ACC112 (cell line): ENCODE data around the gene IL12RB1.
"Not testable (repeated sequence)": the region's sequence is repeated elsewhere in the genome, so short reads cannot be mapped to it uniquely, and the experiment has no call there.

Experiments
- H2AFZ ChIP-seq: fragments of 200-600 bp; sonication (generic); one replicate; pipeline ENCODE4 v1.6.0; 2017; ENCODE audit warnings: antibody characterized with exemption, low read length; ENCODE audit not compliant: unreplicated experiment
- H3K27ac ChIP-seq: fragments of 200-600 bp; sonication (generic); 2 replicates; pipeline ENCODE4 v1.5.1; 2014; ENCODE audit warnings: low read depth, mild to moderate bottlenecking, antibody characterized with exemption, low read length, moderate library complexity
- H3K27me3 ChIP-seq: fragments of 200-600 bp; sonication (generic); 2 replicates; pipeline ENCODE4 v1.6.1; 2014; ENCODE audit warnings: mild to moderate bottlenecking, antibody characterized with exemption, low read length, moderate library complexity, mixed read lengths; ENCODE audit not compliant: insufficient read depth
- H3K36me3 ChIP-seq: fragments of 200-600 bp; sonication (generic); 2 replicates; pipeline ENCODE4 v1.6.1; 2016; ENCODE audit warnings: mild to moderate bottlenecking, antibody characterized with exemption, low read length, moderate library complexity, mixed read lengths; ENCODE audit not compliant: insufficient read depth
- H3K4me1 ChIP-seq: fragments of 200-600 bp; sonication (generic); one replicate; pipeline ENCODE4 v1.6.1; 2016; ENCODE audit warnings: low read length, mixed read lengths; ENCODE audit not compliant: insufficient read depth, unreplicated experiment, control insufficient read depth
- H3K4me3 ChIP-seq: fragments of 200-600 bp; sonication (generic); 2 replicates; pipeline ENCODE4 v1.5.1; 2014; ENCODE audit warnings: mild to moderate bottlenecking, low read depth, low read length
- H3K79me2 ChIP-seq: fragments of 200-600 bp; sonication (generic); one replicate; pipeline ENCODE4 v1.6.0; 2016; ENCODE audit warnings: low read length; ENCODE audit not compliant: control insufficient read depth, unreplicated experiment, insufficient read depth

Gene IL12RB1

GRCh38 chr19:18089096-18089541 lies 2.4 kb upstream of the IL12RB1 start:
- not testable (repeated sequence) for H3K4me1 ChIP-seq, H3K27ac ChIP-seq, H2AFZ ChIP-seq

DNA sequence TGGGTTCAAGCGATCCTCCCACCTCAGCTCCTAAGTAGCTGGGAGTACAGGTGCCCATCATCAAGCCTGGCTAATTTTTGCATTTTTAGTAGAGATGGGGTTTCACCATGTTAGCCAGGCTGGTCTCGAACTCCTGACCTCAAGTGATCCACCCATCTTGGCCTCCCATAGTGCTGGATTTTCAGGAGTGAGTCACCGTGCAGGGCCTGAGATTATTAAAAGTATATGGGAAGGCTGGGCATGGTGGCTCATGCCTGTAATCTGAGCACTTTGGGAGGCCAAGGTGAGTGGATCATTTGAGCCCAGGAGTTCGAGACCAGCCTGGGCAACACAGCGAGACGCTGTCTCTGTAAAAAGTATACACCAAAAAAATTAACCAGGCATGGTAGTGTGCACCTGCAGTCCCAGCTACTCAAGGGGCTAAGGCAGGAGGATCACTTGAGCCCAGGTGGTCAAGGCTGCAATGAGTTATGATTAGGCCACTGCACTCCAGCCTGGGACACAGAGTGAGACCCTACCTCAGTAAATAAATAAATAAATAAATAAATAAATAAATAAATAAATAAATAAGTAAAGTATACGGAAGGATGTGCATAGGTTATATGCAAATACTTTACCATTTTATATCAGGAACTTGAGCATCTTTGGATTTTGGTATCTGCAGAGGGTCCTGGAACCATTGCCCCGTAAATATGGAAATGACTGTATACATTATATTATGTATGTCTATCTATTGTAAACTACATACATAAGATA lies 854 bp downstream of the IL12RB1 start:
- no peak overlapping the region for H3K27ac ChIP-seq
- H3K27me3 ChIP-seq = 0 out of 2 replicates have a peak, but pooled peaks cover 3% of the 10 kb centered on the region
- H3K4me3 ChIP-seq = no peak overlapping the region
- no peaks in the 10 kb centered on the region for H3K79me2 ChIP-seq
- H3K36me3 ChIP-seq = no peaks in the 10 kb centered on the region
- no peaks in the 10 kb centered on the region for H3K4me1 ChIP-seq
- no peak overlapping the region for H2AFZ ChIP-seq

More at GRCh38 chr19:18089096-18089541, 2.4 kb upstream of the IL12RB1 start:
- H3K27me3 ChIP-seq, H3K4me3 ChIP-seq, H3K36me3 ChIP-seq, H3K79me2 ChIP-seq: not testable (repeated sequence)

- no peaks in the 10 kb centered on the region for H3K79me2 ChIP-seq
- H3K27ac ChIP-seq = no peak overlapping the region
- 0 out of 2 replicates have a peak, but pooled peaks cover 3% of the 10 kb centered on the region for H3K27me3 ChIP-seq
- H3K36me3 ChIP-seq = no peaks in the 10 kb centered on the region
- H3K4me3 ChIP-seq = no peak overlapping the region
- no peaks in the 10 kb centered on the region for H3K4me1 ChIP-seq
- H2AFZ ChIP-seq = no peak overlapping the region
Measured at GRCh38 chr19:18083929-18084684, 2.6 kb downstream of the IL12RB1 start.

GRCh38 chr19:18074192-18074591 lies 12.5 kb downstream of the IL12RB1 start:
- H3K27ac ChIP-seq = no peak overlapping the region
- H3K4me1 ChIP-seq = no peaks in the 10 kb centered on the region
- H3K4me3 ChIP-seq = no peak overlapping the region
- H2AFZ ChIP-seq = no peak overlapping the region
- no peaks in the 10 kb centered on the region for H3K27me3 ChIP-seq
- no peaks in the 10 kb centered on the region for H3K36me3 ChIP-seq
- no peaks in the 10 kb centered on the region for H3K79me2 ChIP-seq

DNA sequence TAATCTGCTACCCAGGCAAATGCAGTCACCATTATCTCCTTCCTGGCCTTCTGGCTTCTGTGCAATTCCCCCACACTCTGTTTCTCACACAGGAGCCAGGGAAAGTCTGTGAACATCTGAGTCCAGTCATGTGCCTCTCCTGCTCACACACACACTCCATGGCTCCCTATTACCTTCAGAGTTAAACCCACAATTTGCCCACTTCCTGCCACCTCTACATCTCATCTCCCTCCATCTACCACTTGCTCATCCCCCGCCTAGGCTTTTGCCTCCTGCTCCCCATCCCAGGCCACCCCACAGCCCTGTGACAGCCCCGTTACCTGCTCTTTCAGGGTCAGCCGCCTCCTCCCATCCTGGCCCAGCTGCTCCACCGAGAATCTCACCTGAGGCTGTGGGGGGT lies 13.5 kb downstream of the IL12RB1 start:
- no peak overlapping the region for H2AFZ ChIP-seq

GRCh38 chr19:18072335-18072734 lies 14.4 kb downstream of the IL12RB1 start:
- Histone ChIP-seq H3K79me2 (no peaks in the 10 kb centered on the region), H3K4me3 (no peak overlapping the region), H3K4me1 (no peaks in the 10 kb centered on the region), H3K27ac (no peak overlapping the region), H2AFZ (no peak overlapping the region), H3K36me3 (no peaks in the 10 kb centered on the region), H3K27me3 (no peaks in the 10 kb centered on the region)

More for the DNA sequence above, 13.5 kb downstream of the IL12RB1 start:
- Histone ChIP-seq H3K79me2 (no peaks in the 10 kb centered on the region), H3K4me3 (no peak overlapping the region), H3K36me3 (no peaks in the 10 kb centered on the region), H3K27me3 (no peaks in the 10 kb centered on the region), H3K27ac (no peak overlapping the region), H3K4me1 (no peaks in the 10 kb centered on the region)

- Histone ChIP-seq H3K4me1 (no peaks in the 10 kb centered on the region), H3K27me3 (no peaks in the 10 kb centered on the region), H3K79me2 (no peaks in the 10 kb centered on the region), H3K27ac (no peak overlapping the region), H3K36me3 (no peaks in the 10 kb centered on the region), H3K4me3 (no peak overlapping the region), H2AFZ (no peak overlapping the region)
Measured at GRCh38 chr19:18070181-18070580, 16.6 kb downstream of the IL12RB1 start.

GRCh38 chr19:18069383-18069782 lies 17.4 kb downstream of the IL12RB1 start:
- no peak overlapping the region for H3K4me3 ChIP-seq
- H3K36me3 ChIP-seq = no peaks in the 10 kb centered on the region
- H2AFZ ChIP-seq = no peak overlapping the region
- H3K27me3 ChIP-seq = no peaks in the 10 kb centered on the region
- H3K79me2 ChIP-seq = no peaks in the 10 kb centered on the region
- no peaks in the 10 kb centered on the region for H3K4me1 ChIP-seq
- no peak overlapping the region for H3K27ac ChIP-seq

- Histone ChIP-seq H3K36me3 (no peaks in the 10 kb centered on the region), H3K4me1 (no peaks in the 10 kb centered on the region), H2AFZ (no peak overlapping the region)
Measured at GRCh38 chr19:18068395-18068794, 18.3 kb downstream of the IL12RB1 start.

DNA sequence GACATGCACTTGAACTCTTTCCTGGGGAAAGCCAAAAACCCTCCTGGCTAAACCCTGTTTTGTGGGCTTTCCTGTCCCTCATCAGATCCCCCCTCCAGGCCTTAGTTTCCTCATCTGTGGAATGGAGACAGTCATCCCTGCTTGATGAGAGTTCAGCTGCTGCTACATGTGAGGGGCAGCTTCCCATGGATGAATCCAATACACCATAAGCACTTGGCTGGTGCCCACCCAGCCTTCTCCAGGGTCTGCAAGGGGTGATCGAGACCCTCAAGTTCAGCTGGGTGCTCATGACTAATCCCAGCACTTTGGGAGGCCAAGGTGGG lies 21.6 kb downstream of the IL12RB1 start:
- no peak overlapping the region for H3K4me3 ChIP-seq
- no peak overlapping the region for H2AFZ ChIP-seq
- no peaks in the 10 kb centered on the region for H3K27me3 ChIP-seq
- no peaks in the 10 kb centered on the region for H3K36me3 ChIP-seq
- no peaks in the 10 kb centered on the region for H3K4me1 ChIP-seq
- H3K27ac ChIP-seq = no peak overlapping the region
- H3K79me2 ChIP-seq = no peaks in the 10 kb centered on the region

More at GRCh38 chr19:18068395-18068794, 18.3 kb downstream of the IL12RB1 start:
- no peak overlapping the region for H3K27ac ChIP-seq
- H3K27me3 ChIP-seq = no peaks in the 10 kb centered on the region
- no peak overlapping the region for H3K4me3 ChIP-seq
- H3K79me2 ChIP-seq = no peaks in the 10 kb centered on the region

DNA sequence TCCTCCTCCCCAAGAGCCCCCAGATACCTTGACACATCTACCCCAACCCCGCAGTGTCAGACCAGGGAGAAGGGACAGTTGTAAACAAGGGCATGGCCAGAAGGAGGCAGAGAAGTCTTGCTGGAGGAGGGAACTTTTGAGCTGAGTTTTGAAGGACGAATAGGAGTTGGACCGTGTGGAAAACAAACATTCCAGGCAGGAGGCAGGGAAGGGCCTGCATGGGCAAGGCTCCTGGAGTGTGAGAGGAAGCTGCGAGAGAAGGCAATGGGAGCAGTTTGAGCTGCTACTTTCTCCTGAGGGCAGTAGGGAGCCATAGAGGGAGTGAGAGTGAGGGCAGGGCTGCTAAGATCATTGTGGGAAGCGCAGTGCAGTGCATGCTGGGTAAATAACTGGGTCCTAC lies 23.3 kb downstream of the IL12RB1 start:
- Histone ChIP-seq H3K27me3 (no peaks in the 10 kb centered on the region), H3K79me2 (no peaks in the 10 kb centered on the region), H2AFZ (no peak overlapping the region), H3K4me3 (no peak overlapping the region), H3K27ac (no peak overlapping the region), H3K36me3 (no peaks in the 10 kb centered on the region), H3K4me1 (no peaks in the 10 kb centered on the region)
